Mucosa of descending colon (tissue), 3 donors: ENCODE results near the gene FOXP4. TPM values are rescaled to one million over a fixed set of nuclear protein-coding genes. Genes with fewer than 3 reads are reported as not detected.

Experiments
- ATAC-seq: fragments of 200-7000 bp; cut with Tn5 transposase; one replicate; pipeline ENCODE4 v1.9.1; 2020; ENCODE audit warnings: mild to moderate bottlenecking, moderate library complexity
- DNase-seq, 3 donors: peaks; one replicate each; pipeline ENCODE4 v3.0.0-alpha.2; 2020
- H3K36me3 ChIP-seq: fragments of 200-600 bp; one replicate; pipeline ENCODE4 v1.8.0; 2021; ENCODE audit warnings: low read depth, mild to moderate bottlenecking
- H3K4me1 ChIP-seq: fragments of 200-600 bp; one replicate; pipeline ENCODE4 v1.8.0; 2021; ENCODE audit warnings: low read depth, mild to moderate bottlenecking
- H3K4me3 ChIP-seq: fragments of 200-600 bp; one replicate; pipeline ENCODE4 v1.8.0; 2021; ENCODE audit warnings: mild to moderate bottlenecking
- H3K9me3 ChIP-seq: fragments of 200-600 bp; one replicate; pipeline ENCODE4 v1.8.0; 2021; ENCODE audit warnings: mild to moderate bottlenecking
- CTCF ChIP-seq: fragments of 200-600 bp; IDR thresholded peaks from one replicate; pipeline ENCODE4 v1.8.0; 2022; ENCODE audit warnings: antibody characterized with exemption, mild to moderate bottlenecking
- intact Hi-C, 2 donors: fragments of 100-400 bp; cut with DNase I in 1 of 2; cut with micrococcal nuclease in 1 of 2; formaldehyde crosslinking; loops; one replicate each; pipeline versions ENCODE4 v1.11.0 to v1.11.1; 2022; cut with DNase I, micrococcal nuclease
- total RNA-seq, 3 donors: library from RNA; stranded (reverse); fragmentation: NEBNext Ultra II Directional in 2 of 3; extraction: Animal tissue kit (Norgen Biotek cat#: 25700) in 2 of 3; gene quantifications; one replicate each; pipeline versions ENCODE4 v1.2.1 to v1.2.4, GENCODE V29; 2021 to 2023
- donor health status: DM: no; HTN: no; CAD: no; lungs with moderate emphysema.
- donor health status: DM: no; HTN: no; CAD: no.
- donor health status: DM: no; HTN: yes; CAD: no.

Gene FOXP4
- total RNA-seq, 3 donors from 2014 or later: 31.5 to 34.9 (median 33.8) TPM

GRCh38 chr6:41518118-41518517 lies 28.1 kb upstream of the FOXP4 start:
- no peaks in the 10 kb centered on the region for H3K9me3 ChIP-seq
- intact Hi-C loops: no loop called here
- H3K4me1 ChIP-seq: peaks cover 20% of the 10 kb centered on the region
- ATAC-seq: peak; percentile 81
- H3K4me3 ChIP-seq: no peak overlapping the region
- TF ChIP-seq CTCF: no peak
- no peaks in the 10 kb centered on the region for H3K36me3 ChIP-seq
- DNase-seq: peak; percentile 68 to 76 (median 71)

GRCh38 chr6:41519305-41519744 lies 26.9 kb upstream of the FOXP4 start:
- ATAC-seq: peak; percentile 90
- intact Hi-C loops: no loop called here

GRCh38 chr6:41519745-41520699 lies 26.2 kb upstream of the FOXP4 start:
- intact Hi-C loops: no loop called here

More at GRCh38 chr6:41519305-41519744, 26.9 kb upstream of the FOXP4 start:
- peaks cover 20% of the 10 kb centered on the region for H3K4me1 ChIP-seq
- DNase-seq: peak; percentile 85 to 87 (median 87)
- no peak for TF ChIP-seq CTCF
- H3K9me3 ChIP-seq: no peaks in the 10 kb centered on the region
- H3K4me3 ChIP-seq: no peak overlapping the region
- no peaks in the 10 kb centered on the region for H3K36me3 ChIP-seq

GRCh38 chr6:41522780-41523548 lies 23.2 kb upstream of the FOXP4 start:
- Histone ChIP-seq H3K9me3 (no peaks in the 10 kb centered on the region), H3K36me3 (no peaks in the 10 kb centered on the region), H3K4me3 (no peak overlapping the region), H3K4me1 (peaks cover 20% of the 10 kb centered on the region)
- TF ChIP-seq CTCF: no peak
- no peak for ATAC-seq
- no peak for DNase-seq
- intact Hi-C loops: no loop called here

More at GRCh38 chr6:41519745-41520699, 26.2 kb upstream of the FOXP4 start:
- DNase-seq (peak; percentile 63 to 75 (median 70)), ATAC-seq (peak; percentile 69)
- no peak for TF ChIP-seq CTCF
- Histone ChIP-seq H3K36me3 (no peaks in the 10 kb centered on the region), H3K9me3 (no peaks in the 10 kb centered on the region), H3K4me3 (no peak overlapping the region), H3K4me1 (peaks cover 20% of the 10 kb centered on the region)

- DNase-seq (no peak), ATAC-seq (no peak)
- peaks cover 20% of the 10 kb centered on the region for H3K4me1 ChIP-seq
- TF ChIP-seq CTCF: no peak
- no peaks in the 10 kb centered on the region for H3K9me3 ChIP-seq
- intact Hi-C loops: no loop called here
- H3K36me3 ChIP-seq: no peaks in the 10 kb centered on the region
- no peak overlapping the region for H3K4me3 ChIP-seq
Measured at GRCh38 chr6:41523915-41524633, 22.1 kb upstream of the FOXP4 start.
